CD4-positive, CD25-positive, alpha-beta regulatory T cell (primary cell): ENCODE measurements around the gene SPHK2. TPM values are rescaled to one million over a fixed set of nuclear protein-coding genes. Genes with fewer than 3 reads are reported as not detected.

ENCODE experiments used
- ATAC-seq, 2 donors: fragments of 150-1000 bp; cut with Tn5 transposase; one replicate each; pipeline ENCODE4 v1.10.0; 2021; ENCODE audit warnings: low read depth in 2 of 2, moderate number of reproducible peaks in 2 of 2, moderate library complexity in 1 of 2
- DNase-seq, 3 donors: peaks; one replicate each; pipeline versions ENCODE4 v3.0.0 to v3.0.0-alpha.2; 2012 to 2022; ENCODE audit warnings: mixed read lengths in 1 of 3
- H3K27ac ChIP-seq: one replicate; pipeline ENCODE4 v1.7.0; 2013; ENCODE audit warnings: mild to moderate bottlenecking, low read length; ENCODE audit not compliant: insufficient read depth, poor library complexity, severe bottlenecking
- H3K27me3 ChIP-seq: one replicate; pipeline ENCODE4 v1.7.0; 2013; ENCODE audit warnings: low read length; ENCODE audit not compliant: control insufficient read depth, insufficient read depth
- H3K36me3 ChIP-seq: one replicate; pipeline ENCODE4 v1.7.0; 2013; ENCODE audit warnings: mild to moderate bottlenecking, low read length, moderate library complexity; ENCODE audit not compliant: control insufficient read depth, insufficient read depth
- H3K4me1 ChIP-seq: 2 replicates; pipeline ENCODE4 v1.7.0; 2013; ENCODE audit warnings: mild to moderate bottlenecking, low read length; ENCODE audit not compliant: insufficient read depth, control insufficient read depth, poor library complexity, severe bottlenecking
- H3K4me3 ChIP-seq: one replicate; pipeline ENCODE4 v1.7.0; 2013; ENCODE audit warnings: low read depth, mild to moderate bottlenecking, low read length, moderate library complexity
- H3K9me3 ChIP-seq, 2 experiments: 1 replicate in 1 of 2; 2 replicates in 1 of 2; pipeline ENCODE4 v1.7.0; 2013; ENCODE audit warnings: low read length in 2 of 2, mild to moderate bottlenecking in 1 of 2, moderate library complexity in 1 of 2; ENCODE audit not compliant: control insufficient read depth in 2 of 2
- H3K27ac Mint-ChIP-seq, 3 donors: one replicate each; pipeline ENCODE4 v1.8.0; 2020 to 2022; ENCODE audit warnings: mild to moderate bottlenecking in 3 of 3, mixed read lengths in 3 of 3, moderate library complexity in 2 of 3
- H3K27me3 Mint-ChIP-seq: one replicate; pipeline ENCODE4 v1.8.0; 2022; ENCODE audit warnings: mild to moderate bottlenecking, mixed read lengths
- H3K36me3 Mint-ChIP-seq: one replicate; pipeline ENCODE4 v1.8.0; 2020; ENCODE audit warnings: mixed read lengths
- H3K4me1 Mint-ChIP-seq, 4 donors: one replicate each; pipeline ENCODE4 v1.8.0; 2020 to 2022; ENCODE audit warnings: mixed read lengths in 4 of 4, mild to moderate bottlenecking in 1 of 4
- H3K4me3 Mint-ChIP-seq, 4 donors: one replicate each; pipeline ENCODE4 v1.8.0; 2020 to 2022; ENCODE audit warnings: mild to moderate bottlenecking in 4 of 4, mixed read lengths in 4 of 4, moderate library complexity in 3 of 4
- H3K9me3 Mint-ChIP-seq, 7 donors: one replicate each; pipeline ENCODE4 v1.8.0; 2020 to 2022; ENCODE audit warnings: mixed read lengths in 7 of 7, mild to moderate bottlenecking in 3 of 7, moderate library complexity in 2 of 7
- polyA plus RNA-seq, 4 donors: library from polyadenylated mRNA; unstranded; fragments of 300-500 nt; fragmentation: Illumina TruSeq; gene quantifications; one replicate each; pipeline ENCODE4 v1.2.3, GENCODE V29; 2021
- total RNA-seq: library from RNA; stranded (reverse); gene quantifications from one replicate; pipeline ENCODE4 v1.2.3, GENCODE V29; 2022

Gene SPHK2
- total and polyA plus RNA-seq, 5 donors from 2014 or later, result 4.8 to 13.0 (median 7.6) TPM

DNA sequence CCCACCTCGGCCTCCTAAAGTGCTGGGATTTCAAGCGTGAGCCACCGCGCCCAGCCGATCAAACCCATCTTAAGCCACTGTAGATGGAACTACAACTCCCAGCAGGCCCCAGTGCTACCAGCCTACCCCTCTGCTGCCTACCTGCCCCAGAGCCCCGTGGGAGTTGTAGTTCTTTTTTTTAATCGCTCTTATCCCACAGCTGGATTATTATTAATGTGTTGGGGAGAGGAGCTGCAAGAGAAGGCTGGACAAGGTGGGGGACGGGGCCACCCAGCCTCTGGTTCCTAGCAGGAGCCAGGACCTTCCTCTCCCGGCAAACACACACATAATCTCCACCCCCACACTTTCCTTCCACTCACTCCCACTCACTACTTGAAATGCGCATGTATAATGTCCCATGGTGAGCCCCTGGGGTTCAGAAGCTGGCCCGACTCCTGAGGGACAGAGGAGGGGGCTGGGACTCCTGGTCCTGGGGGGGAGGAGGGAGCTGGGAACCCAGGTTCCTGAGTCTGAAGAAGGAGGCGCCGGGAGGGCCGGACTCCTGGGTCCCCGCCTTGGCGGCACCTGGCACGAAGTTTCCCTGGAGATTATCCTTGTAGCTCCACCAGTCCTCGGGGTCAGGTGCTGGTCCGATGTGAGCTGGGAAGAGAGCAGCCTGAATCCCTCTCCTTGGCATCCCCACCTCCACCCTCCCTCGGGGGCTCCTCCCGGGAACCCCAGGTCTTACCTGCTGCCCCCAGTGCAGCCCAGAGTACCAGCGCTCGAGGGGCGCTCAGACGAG lies 25.7 kb downstream of the SPHK2 start:
- no peaks in the 10 kb centered on the region for H3K9me3 ChIP-seq
- DNase-seq (peak; percentile 68 to 88 (median 81)), ATAC-seq (peak; percentile 70 to 72)
- H3K36me3 Mint-ChIP-seq, result no peaks in the 10 kb centered on the region
- no peaks in the 10 kb centered on the region for H3K27me3 Mint-ChIP-seq
- peaks cover 12 to 67% (median 29%) of the 10 kb centered on the region in 4 donors for H3K4me1 Mint-ChIP-seq
- H3K4me1 ChIP-seq, result peaks cover 37% of the 10 kb centered on the region
- H3K27ac ChIP-seq, result peak overlapping the region; percentile 92
- H3K4me3 ChIP-seq, result peak overlapping the region; percentile 88
- no peaks in the 10 kb centered on the region for H3K36me3 ChIP-seq
- peak overlapping the region; percentile 53 to 98 (median 96) for H3K27ac Mint-ChIP-seq
- H3K9me3 Mint-ChIP-seq, result peaks cover 0 to 2% (median 0%) of the 10 kb centered on the region in 7 donors
- peak overlapping the region; percentile 78 to 98 (median 92) for H3K4me3 Mint-ChIP-seq
- no peaks in the 10 kb centered on the region for H3K27me3 ChIP-seq

DNA sequence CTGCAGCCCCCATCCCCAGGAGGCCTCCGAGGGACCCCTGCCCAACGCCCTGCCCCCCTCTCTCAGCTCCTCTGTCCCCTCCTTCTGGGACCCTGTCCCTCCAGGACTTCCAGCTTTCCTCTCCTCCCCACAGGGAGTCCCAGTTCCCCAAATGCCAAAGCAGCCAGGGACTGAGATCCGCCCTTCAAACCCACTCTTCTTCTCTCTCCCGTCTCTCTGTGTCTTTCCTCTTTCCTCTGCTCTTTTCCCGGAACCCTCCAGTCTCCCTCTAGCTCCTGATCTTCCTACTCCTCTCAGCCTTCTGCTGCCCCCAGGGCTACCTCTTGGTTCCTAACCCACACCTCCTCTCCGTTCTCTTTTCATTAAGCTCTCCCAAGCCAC lies 26.3 kb downstream of the SPHK2 start:
- Mint-ChIP-seq H3K9me3 (peaks cover 0 to 2% (median 0%) of the 10 kb centered on the region in 7 donors), H3K36me3 (no peaks in the 10 kb centered on the region), H3K27ac (peak overlapping the region; percentile 96 to 99 (median 98)), H3K27me3 (no peaks in the 10 kb centered on the region), H3K4me3 (peak overlapping the region; percentile 78 to 98 (median 92)), H3K4me1 (peaks cover 12 to 69% (median 29%) of the 10 kb centered on the region in 4 donors)
- Histone ChIP-seq H3K36me3 (no peaks in the 10 kb centered on the region), H3K4me1 (peaks cover 37% of the 10 kb centered on the region), H3K9me3 (no peaks in the 10 kb centered on the region), H3K4me3 (peak overlapping the region; percentile 88), H3K27me3 (no peaks in the 10 kb centered on the region), H3K27ac (peak overlapping the region; percentile 92)
- ATAC-seq, result no peak
- DNase-seq, result no peak

DNA sequence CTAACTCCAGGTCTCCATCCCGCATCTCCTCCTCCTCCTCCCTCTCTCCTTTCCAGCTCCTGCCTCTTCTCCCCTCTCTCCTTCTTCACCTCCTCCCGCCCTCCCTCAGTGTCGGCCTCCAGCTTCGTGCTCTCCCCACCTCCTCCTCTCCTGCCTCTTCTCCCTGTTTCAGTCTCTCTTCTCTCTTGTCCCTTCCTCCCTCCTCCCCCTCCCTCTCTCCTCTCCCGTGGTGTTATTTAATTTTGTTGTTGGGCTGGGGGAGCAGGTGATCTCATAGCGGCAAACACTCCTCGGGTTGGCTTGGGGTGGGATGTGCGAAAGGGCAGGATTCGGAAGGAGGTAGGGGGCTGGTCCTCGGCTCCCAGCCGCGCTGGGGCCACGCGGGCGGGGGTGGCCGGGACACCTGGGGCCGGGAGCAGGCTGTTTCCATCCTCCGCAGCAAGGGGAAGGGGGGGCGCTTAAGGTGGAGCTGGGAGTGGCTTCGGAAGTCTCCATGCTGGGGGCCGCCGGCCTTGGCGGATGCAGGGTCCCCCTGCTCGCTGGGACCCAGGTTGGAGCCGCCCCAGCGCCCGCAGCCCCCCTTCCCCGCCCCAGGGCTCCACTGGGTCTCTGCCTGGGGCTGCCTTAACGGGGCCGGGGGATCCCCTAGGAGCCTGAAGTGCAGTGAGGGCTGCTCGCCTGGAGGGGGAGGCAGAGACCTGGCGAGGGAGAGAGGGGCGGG lies 26.9 kb downstream of the SPHK2 start, which contains the start of gene CA11:
Gene CA11 (minus strand): TSS at position 187 of the 721 bp plus-strand sequence. CDS start 555 bp downstream, outside the sequence.
- H3K27me3 ChIP-seq, result no peaks in the 10 kb centered on the region
- Mint-ChIP-seq H3K4me1 (peaks cover 12 to 65% (median 30%) of the 10 kb centered on the region in 4 donors), H3K9me3 (peaks cover 0 to 2% (median 0%) of the 10 kb centered on the region in 7 donors), H3K4me3 (peak within 1 kb of the TSS; percentile 78 to 98 (median 92)), H3K36me3 (no peaks in the 10 kb centered on the region), H3K27me3 (no peaks in the 10 kb centered on the region), H3K27ac (peak within 1 kb of the TSS; percentile 96 to 99 (median 98))
- H3K4me1 ChIP-seq, result peaks cover 37% of the 10 kb centered on the region
- H3K36me3 ChIP-seq, result no peaks in the 10 kb centered on the region
- H3K9me3 ChIP-seq, result no peaks in the 10 kb centered on the region
- peak; percentile 88 to 94 (median 92) for DNase-seq
- peak within 1 kb of the TSS; percentile 92 for H3K27ac ChIP-seq
- ATAC-seq, result peak; percentile 82 to 86
- peak within 1 kb of the TSS; percentile 88 for H3K4me3 ChIP-seq

DNA sequence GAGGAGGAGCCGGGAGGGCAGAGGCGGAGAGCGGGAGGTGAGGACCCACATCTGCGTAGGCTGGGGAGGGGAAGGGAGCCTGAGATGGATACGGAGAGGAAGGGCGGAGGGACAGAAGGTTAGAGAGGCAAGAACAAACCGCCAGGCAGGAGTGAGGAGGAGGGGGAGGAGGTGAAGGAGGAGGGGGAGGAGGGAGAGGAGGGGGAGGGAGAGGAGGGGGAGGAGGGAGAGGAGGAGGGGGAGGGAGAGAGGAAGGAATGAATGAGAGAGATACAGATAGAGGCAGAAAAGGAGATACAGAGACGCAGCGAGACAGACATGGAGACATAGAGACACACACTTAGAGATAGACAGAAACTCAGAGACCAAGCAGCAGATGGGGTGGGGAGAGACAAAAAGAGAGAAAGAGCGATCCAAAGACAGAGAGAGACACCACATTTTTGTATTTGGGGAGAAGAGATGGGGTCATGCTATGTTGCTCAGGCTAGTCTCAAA lies 27.5 kb downstream of the SPHK2 start:
- H3K27ac Mint-ChIP-seq, result peak overlapping the region; percentile 72 to 98 (median 88)
- H3K4me3 Mint-ChIP-seq, result peak overlapping the region; percentile 56 to 98 (median 70)
- H3K9me3 Mint-ChIP-seq, result peaks cover 0 to 2% (median 0%) of the 10 kb centered on the region in 7 donors
- peak in 1 of 3 donors; percentile 25 for DNase-seq
- Histone ChIP-seq H3K4me1 (peaks cover 37% of the 10 kb centered on the region), H3K27me3 (no peaks in the 10 kb centered on the region), H3K36me3 (no peaks in the 10 kb centered on the region), H3K4me3 (no peak overlapping the region), H3K27ac (peak overlapping the region; percentile 92), H3K9me3 (no peaks in the 10 kb centered on the region)
- H3K27me3 Mint-ChIP-seq, result no peaks in the 10 kb centered on the region
- H3K36me3 Mint-ChIP-seq, result no peaks in the 10 kb centered on the region
- peaks cover 12 to 62% (median 30%) of the 10 kb centered on the region in 4 donors for H3K4me1 Mint-ChIP-seq
- no peak for ATAC-seq

DNA sequence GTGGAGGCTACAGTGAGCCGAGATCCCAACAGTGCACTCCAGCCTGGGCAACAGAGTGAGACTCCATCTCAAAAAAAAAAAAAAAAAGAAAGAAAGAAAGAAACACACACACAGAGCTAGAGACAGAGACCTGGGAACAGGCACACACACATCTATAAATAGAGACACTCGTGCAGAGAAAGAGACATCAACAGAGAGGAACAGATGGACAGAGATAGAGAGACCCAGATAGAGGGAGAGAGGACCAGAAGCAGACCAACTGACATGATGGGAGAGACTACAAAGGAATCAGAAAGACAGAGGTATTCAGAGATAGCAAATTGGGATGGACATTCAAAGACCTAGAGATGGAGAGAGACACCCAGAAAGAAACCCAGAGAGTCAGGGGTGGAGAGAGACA lies 28.8 kb downstream of the SPHK2 start:
- Histone ChIP-seq H3K9me3 (no peaks in the 10 kb centered on the region), H3K36me3 (no peaks in the 10 kb centered on the region), H3K27ac (peak overlapping the region; percentile 24), H3K4me1 (peaks cover 37% of the 10 kb centered on the region), H3K27me3 (no peaks in the 10 kb centered on the region), H3K4me3 (no peak overlapping the region)
- H3K4me3 Mint-ChIP-seq, result peak overlapping the region; percentile 51 to 79 (median 74)
- no peaks in the 10 kb centered on the region for H3K27me3 Mint-ChIP-seq
- DNase-seq (no peak), ATAC-seq (no peak)
- no peaks in the 10 kb centered on the region for H3K36me3 Mint-ChIP-seq
- peaks cover 12 to 65% (median 32%) of the 10 kb centered on the region in 4 donors for H3K4me1 Mint-ChIP-seq
- peaks cover 0 to 2% (median 0%) of the 10 kb centered on the region in 7 donors for H3K9me3 Mint-ChIP-seq
- H3K27ac Mint-ChIP-seq, result peak overlapping the region; percentile 85 to 98 (median 95)

DNA sequence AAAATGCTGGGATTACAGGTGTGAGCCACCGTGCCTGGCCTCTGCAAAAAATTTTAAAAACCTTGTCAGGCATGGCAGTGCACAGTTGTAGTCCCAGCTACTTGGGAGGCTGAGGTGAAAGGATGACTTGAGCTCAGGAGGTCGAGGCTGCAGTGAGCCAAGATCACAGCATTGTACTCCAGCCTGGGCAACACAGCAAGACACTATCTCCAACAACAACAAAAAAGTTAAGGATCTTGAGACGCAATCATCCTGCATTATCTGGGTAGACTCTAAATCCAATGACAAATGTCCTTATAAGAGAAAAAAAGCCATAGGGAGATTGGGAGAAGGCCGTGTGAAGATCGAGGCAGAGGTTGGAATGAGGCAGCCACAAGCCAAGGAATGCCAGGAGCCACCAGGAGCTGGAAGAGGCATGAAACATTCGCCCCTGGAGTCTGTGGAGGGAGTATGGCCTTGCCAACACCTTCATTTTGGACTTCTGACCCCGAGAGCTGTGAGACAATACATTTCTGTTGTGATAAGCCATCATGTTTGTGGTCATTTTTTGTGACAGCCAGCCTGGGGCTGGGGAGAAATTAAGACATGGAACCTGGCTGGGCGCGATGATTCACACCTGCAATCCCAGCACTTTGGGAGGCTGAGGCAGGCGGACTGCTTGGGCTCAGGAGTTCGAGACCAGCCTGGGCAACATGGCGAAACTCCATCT lies 31.8 kb downstream of the SPHK2 start:
- DNase-seq, result no peak
- Histone ChIP-seq H3K4me3 (no peak overlapping the region), H3K9me3 (no peaks in the 10 kb centered on the region), H3K27me3 (no peaks in the 10 kb centered on the region), H3K27ac (no peak overlapping the region), H3K36me3 (no peaks in the 10 kb centered on the region), H3K4me1 (peaks cover 17% of the 10 kb centered on the region)
- H3K27ac Mint-ChIP-seq, result peak overlapping the region; percentile 63 to 79 (median 75)
- H3K4me3 Mint-ChIP-seq, result peak overlapping the region in 1 of 4 donors; percentile 1
- no peaks in the 10 kb centered on the region for H3K36me3 Mint-ChIP-seq
- H3K27me3 Mint-ChIP-seq, result no peaks in the 10 kb centered on the region
- ATAC-seq, result no peak
- H3K4me1 Mint-ChIP-seq, result peaks cover 12 to 49% (median 27%) of the 10 kb centered on the region in 4 donors
- peaks cover 0 to 2% (median 0%) of the 10 kb centered on the region in 7 donors for H3K9me3 Mint-ChIP-seq

DNA sequence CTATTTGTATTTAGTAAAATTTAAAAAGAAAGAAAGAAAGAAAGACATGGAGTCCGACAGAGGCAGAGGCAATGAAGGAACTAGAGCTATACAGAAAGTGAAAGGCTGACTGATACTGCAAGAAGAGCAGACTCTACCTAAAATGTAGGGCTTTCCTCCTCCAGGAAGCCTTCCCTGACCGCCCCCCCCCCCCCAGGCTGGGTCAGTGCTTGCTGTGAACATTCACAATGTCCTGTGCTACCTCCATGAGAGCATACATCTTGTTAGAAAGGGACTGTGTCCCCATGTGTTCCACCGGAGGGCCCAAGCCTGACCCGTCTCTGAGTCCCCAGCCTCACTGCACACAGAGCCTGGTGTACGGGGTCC lies 32.4 kb downstream of the SPHK2 start:
- H3K36me3 ChIP-seq, result no peaks in the 10 kb centered on the region
- Mint-ChIP-seq H3K4me3 (no peak overlapping the region), H3K9me3 (peaks cover 0 to 2% (median 0%) of the 10 kb centered on the region in 7 donors), H3K27ac (peak overlapping the region; percentile 20 to 75 (median 63)), H3K4me1 (peaks cover 12 to 46% (median 27%) of the 10 kb centered on the region in 4 donors), H3K36me3 (no peaks in the 10 kb centered on the region), H3K27me3 (no peaks in the 10 kb centered on the region)
- no peak overlapping the region for H3K27ac ChIP-seq
- H3K4me3 ChIP-seq, result no peak overlapping the region
- no peaks in the 10 kb centered on the region for H3K9me3 ChIP-seq
- H3K27me3 ChIP-seq, result no peaks in the 10 kb centered on the region
- peaks cover 17% of the 10 kb centered on the region for H3K4me1 ChIP-seq
- DNase-seq (no peak), ATAC-seq (no peak)
